GM23248 (cell line): ENCODE results near the gene CD101. TPM values are rescaled to one million over a fixed set of nuclear protein-coding genes. Genes with fewer than 3 reads are reported as not detected.
A peak's percentile ranks its signal among the peaks of the same experiment; 100 is the strongest.

Experiments
- DNase-seq: peaks from one replicate; pipeline ENCODE4 v3.0.0-alpha.2; 2015
- H2AFZ ChIP-seq: fragments of 200-600 bp; sonication (generic); 2 replicates; pipeline ENCODE4 v1.6.1; 2016; ENCODE audit warnings: antibody characterized with exemption
- H3F3A ChIP-seq: fragments of 200-600 bp; sonication (generic); 2 replicates; pipeline ENCODE4 v1.6.1; 2016; ENCODE audit warnings: mild to moderate bottlenecking, antibody characterized with exemption, mixed run types; ENCODE audit not compliant: insufficient read depth
- H3K27ac ChIP-seq: fragments of 200-600 bp; sonication (generic); 2 replicates; pipeline ENCODE4 v1.5.1; 2016; ENCODE audit warnings: mild to moderate bottlenecking
- H3K27me3 ChIP-seq: fragments of 200-600 bp; sonication (generic); replicated peaks from 2 replicates; pipeline ENCODE4 v1.6.1; 2016; ENCODE audit warnings: mild to moderate bottlenecking; ENCODE audit not compliant: insufficient read depth
- H3K36me3 ChIP-seq: fragments of 200-600 bp; sonication (generic); 2 replicates; pipeline ENCODE4 v1.6.1; 2016; ENCODE audit warnings: low read depth, mild to moderate bottlenecking
- H3K4me1 ChIP-seq: fragments of 200-600 bp; sonication (generic); 2 replicates; pipeline ENCODE4 v1.6.1; 2016; ENCODE audit warnings: mild to moderate bottlenecking; ENCODE audit not compliant: insufficient read depth
- H3K4me2 ChIP-seq: fragments of 200-600 bp; sonication (generic); one replicate; pipeline ENCODE4 v1.6.1; 2016; ENCODE audit warnings: mild to moderate bottlenecking; ENCODE audit not compliant: unreplicated experiment
- H3K4me3 ChIP-seq: fragments of 200-600 bp; sonication (generic); 2 replicates; pipeline ENCODE4 v1.5.1; 2016; ENCODE audit warnings: mild to moderate bottlenecking
- H3K79me2 ChIP-seq: fragments of 200-600 bp; sonication (generic); 2 replicates; pipeline ENCODE4 v1.6.1; 2016; ENCODE audit warnings: mild to moderate bottlenecking; ENCODE audit not compliant: insufficient read depth
- H3K9ac ChIP-seq: fragments of 200-600 bp; sonication (generic); 2 replicates; pipeline ENCODE4 v1.6.1; 2016; ENCODE audit warnings: mild to moderate bottlenecking
- H3K9me2 ChIP-seq: fragments of 200-600 bp; sonication (generic); 2 replicates; pipeline ENCODE4 v1.6.1; 2016; ENCODE audit warnings: mixed run types, mild to moderate bottlenecking, moderate library complexity; ENCODE audit not compliant: insufficient read depth
- H3K9me3 ChIP-seq: fragments of 200-600 bp; sonication (generic); one replicate; pipeline ENCODE4 v1.6.1; 2017; ENCODE audit warnings: low read depth
- H4K20me1 ChIP-seq: fragments of 200-600 bp; sonication (generic); 2 replicates; pipeline ENCODE4 v1.6.0; 2016; ENCODE audit not compliant: insufficient read depth
- EZH2 ChIP-seq: fragments of 200-600 bp; sonication (generic); IDR thresholded peaks from 2 replicates; pipeline ENCODE4 v1.6.1; 2018; ENCODE audit warnings: antibody characterized with exemption, mild to moderate bottlenecking; ENCODE audit not compliant: insufficient read depth, poor library complexity, severe bottlenecking
- EZH2phosphoT487 ChIP-seq: fragments of 200-600 bp; sonication (generic); IDR thresholded peaks from 2 replicates; pipeline ENCODE4 v1.6.1; 2018; ENCODE audit warnings: antibody characterized with exemption, moderate library complexity, mild to moderate bottlenecking, low read depth; ENCODE audit not compliant: insufficient read depth
- WGBS, 2 experiments: methylation state at CpG; one replicate each; pipeline ENCODE4 v1.1.6; 2015 to 2017; ENCODE audit warnings: low lambda C conversion rate in 2 of 2, low coverage in 1 of 2; ENCODE audit errors: missing lambda C conversion rate in 2 of 2; 5-methylcytosine and 5-hydroxymethylcytosine counted together
- in situ Hi-C: fragments of 300-500 bp; cut with MboI; formaldehyde crosslinking; loops from 2 replicates; pipeline ENCODE4 v1.15.0; 2020
- polyA plus RNA-seq: library from polyadenylated mRNA; unstranded; fragments of >200 nt; fragmentation: Nextera tagmentation; extraction: Ambion mirVana; gene quantifications from 2 replicates; pipeline ENCODE4 v1.2.1, GENCODE V29; 2016
- total RNA-seq: library from RNA; depleted of rRNA; stranded (reverse); fragments of >200 nt; shearing (Covaris generic); gene quantifications from 2 replicates; pipeline ENCODE4 v1.2.3, GENCODE V29; 2014

The CD101 gene
- total and polyA plus RNA-seq, 2 experiments from 2014 or later, result not detected

GRCh38 chr1:116986421-116987255, 14.9 kb upstream of the CD101 start:
- H3K27me3 ChIP-seq, result no peaks in the 10 kb centered on the region
- no peak for DNase-seq
- H3K9me3 ChIP-seq, result no peaks in the 10 kb centered on the region
- H3K27ac ChIP-seq, result no peak overlapping the region
- H2AFZ ChIP-seq, result no peak overlapping the region
- H3K79me2 ChIP-seq, result no peaks in the 10 kb centered on the region
- H3K4me3 ChIP-seq, result no peak overlapping the region
- WGBS, 2 experiments, result 96 to 97% methylated on average over 29 of the region's 29 CpGs
- H4K20me1 ChIP-seq, result no peaks in the 10 kb centered on the region
- H3K4me2 ChIP-seq, result no peak overlapping the region
- H3F3A ChIP-seq, result peaks cover 25% of the 10 kb centered on the region
- no peak overlapping the region for H3K9ac ChIP-seq
- TF ChIP-seq EZH2 (no peak), EZH2phosphoT487 (no peak)
- peaks cover 33% of the 10 kb centered on the region for H3K4me1 ChIP-seq
- in situ Hi-C loops, result no loop called here
- no peaks in the 10 kb centered on the region for H3K9me2 ChIP-seq
- no peaks in the 10 kb centered on the region for H3K36me3 ChIP-seq

- no peak overlapping the region for H3K27ac ChIP-seq
- H3K79me2 ChIP-seq, result no peaks in the 10 kb centered on the region
- H3K4me1 ChIP-seq, result peaks cover 34% of the 10 kb centered on the region
- no peaks in the 10 kb centered on the region for H3K27me3 ChIP-seq
- no peaks in the 10 kb centered on the region for H3K9me2 ChIP-seq
- no peak for TF ChIP-seq EZH2phosphoT487
- no peak for TF ChIP-seq EZH2
- no peaks in the 10 kb centered on the region for H3K9me3 ChIP-seq
- no peak overlapping the region for H3K9ac ChIP-seq
- H3K4me3 ChIP-seq, result no peak overlapping the region
- WGBS, 2 experiments, result 96% methylated on average over 11 of the region's 11 CpGs
- no peaks in the 10 kb centered on the region for H4K20me1 ChIP-seq
- in situ Hi-C loops, result no loop called here
- peaks cover 31% of the 10 kb centered on the region for H3F3A ChIP-seq
- H3K4me2 ChIP-seq, result no peak overlapping the region
- DNase-seq, result no peak
- H2AFZ ChIP-seq, result no peak overlapping the region
- H3K36me3 ChIP-seq, result no peaks in the 10 kb centered on the region
Measured at GRCh38 chr1:116987256-116987555, 14.4 kb upstream of the CD101 start.

GRCh38 chr1:116988248-116988647, 13.3 kb upstream of the CD101 start:
- no peak overlapping the region for H3K4me2 ChIP-seq
- WGBS, 2 experiments, result 26 to 34% methylated on average over 7 of the region's 7 CpGs

GRCh38 chr1:116988908-116989307, 12.7 kb upstream of the CD101 start:
- H3K4me1 ChIP-seq, result peaks cover 34% of the 10 kb centered on the region
- TF ChIP-seq EZH2phosphoT487 (no peak), EZH2 (no peak)
- no peaks in the 10 kb centered on the region for H3K27me3 ChIP-seq
- H3K9ac ChIP-seq, result no peak overlapping the region
- peak; percentile 13 for DNase-seq
- H4K20me1 ChIP-seq, result no peaks in the 10 kb centered on the region
- H3K9me3 ChIP-seq, result no peaks in the 10 kb centered on the region
- in situ Hi-C loops, result no loop called here
- H2AFZ ChIP-seq, result no peak overlapping the region
- no peaks in the 10 kb centered on the region for H3K79me2 ChIP-seq
- H3F3A ChIP-seq, result peaks cover 33% of the 10 kb centered on the region
- no peak overlapping the region for H3K4me3 ChIP-seq
- no peaks in the 10 kb centered on the region for H3K36me3 ChIP-seq
- no peaks in the 10 kb centered on the region for H3K9me2 ChIP-seq
- H3K27ac ChIP-seq, result no peak overlapping the region
- WGBS, 2 experiments, result 54 to 57% methylated on average over 2 of the region's 2 CpGs
- H3K4me2 ChIP-seq, result no peak overlapping the region

More at GRCh38 chr1:116988248-116988647, 13.3 kb upstream of the CD101 start:
- Histone ChIP-seq H3K9me3 (no peaks in the 10 kb centered on the region), H3K9ac (no peak overlapping the region), H3F3A (peaks cover 33% of the 10 kb centered on the region), H3K4me1 (peaks cover 34% of the 10 kb centered on the region), H3K36me3 (no peaks in the 10 kb centered on the region), H3K79me2 (no peaks in the 10 kb centered on the region), H4K20me1 (no peaks in the 10 kb centered on the region), H3K27me3 (no peaks in the 10 kb centered on the region), H3K9me2 (no peaks in the 10 kb centered on the region), H2AFZ (no peak overlapping the region), H3K27ac (no peak overlapping the region), H3K4me3 (no peak overlapping the region)
- in situ Hi-C loops, result no loop called here
- DNase-seq, result peak; percentile 76
- TF ChIP-seq EZH2 (no peak), EZH2phosphoT487 (no peak)

GRCh38 chr1:116989835-116990234, 11.7 kb upstream of the CD101 start:
- Histone ChIP-seq H3K27me3 (no peaks in the 10 kb centered on the region), H3K9ac (peak overlapping the region; percentile 71), H3K4me1 (peaks cover 34% of the 10 kb centered on the region), H3F3A (peaks cover 33% of the 10 kb centered on the region), H4K20me1 (no peaks in the 10 kb centered on the region), H3K4me2 (peak overlapping the region; percentile 49), H3K36me3 (no peaks in the 10 kb centered on the region), H2AFZ (no peak overlapping the region), H3K79me2 (no peaks in the 10 kb centered on the region), H3K4me3 (0 out of 2 replicates have a peak overlapping the region, but pooled peaks have one; percentile 4), H3K9me2 (no peaks in the 10 kb centered on the region), H3K27ac (peak overlapping the region; percentile 94), H3K9me3 (no peaks in the 10 kb centered on the region)
- 15 to 19% methylated on average over 5 of the region's 5 CpGs for whole genome bisulfite sequencing, 2 experiments
- TF ChIP-seq EZH2 (no peak), EZH2phosphoT487 (no peak)
- no peak for DNase-seq
- in situ Hi-C loops, result no loop called here
